Ramos (cell line): Measurements from ENCODE around the gene NEGR1.
"Not testable (repeated sequence)": the region's sequence is repeated elsewhere in the genome, so short reads cannot be mapped to it uniquely, and the experiment has no call there.

Experiments used
- in situ Hi-C: fragments of 300-500 bp; cut with MboI; formaldehyde crosslinking; loops from one replicate; pipeline ENCODE4 v1.14.3; 2022; ENCODE audit warnings: low sequenced_read_pairs; ENCODE audit not compliant: unreplicated experiment

The NEGR1 gene

DNA sequence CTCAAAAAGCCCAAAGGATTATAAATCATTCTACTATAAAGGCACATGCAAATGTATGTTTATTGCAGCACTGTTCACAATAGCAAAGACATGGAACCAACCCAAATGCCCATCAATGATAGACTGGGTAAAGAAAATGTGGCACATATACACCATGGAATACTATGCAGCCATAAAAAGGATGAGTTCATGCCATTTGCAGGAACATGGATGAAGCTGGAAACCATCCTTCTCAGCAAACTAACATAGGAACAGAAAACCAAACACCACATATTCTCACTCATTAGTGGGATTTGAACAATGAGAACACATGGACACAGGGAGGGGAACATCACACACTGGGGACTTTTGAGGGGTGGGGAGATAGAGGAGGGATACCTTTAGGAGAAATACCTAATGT lies 46.4 kb downstream of the NEGR1 start:
- in situ Hi-C loops, result not testable (repeated sequence)

GRCh38 chr1:72235062-72235461 lies 47.3 kb downstream of the NEGR1 start:
- in situ Hi-C loops, result no loop called here

GRCh38 chr1:72230746-72231145 lies 51.6 kb downstream of the NEGR1 start:
- in situ Hi-C loops, result no loop called here

DNA sequence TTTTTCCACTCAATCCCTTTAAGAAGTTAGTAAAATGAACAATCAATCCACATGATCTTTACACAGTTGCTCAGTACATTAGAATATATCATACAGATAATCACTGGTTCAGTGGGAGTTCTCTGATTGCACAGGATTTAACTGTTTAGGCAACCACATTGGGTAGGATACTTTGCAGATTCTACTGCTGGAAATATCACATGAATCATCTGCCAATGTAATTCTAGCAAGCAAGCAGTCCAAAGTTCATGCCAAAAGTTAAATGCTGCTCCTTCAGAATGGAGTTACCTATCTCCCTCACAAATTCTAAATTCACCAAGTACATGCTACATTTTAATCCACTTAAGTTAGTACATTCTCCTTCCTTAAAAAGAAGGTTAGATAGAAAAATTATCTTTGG lies 52.4 kb downstream of the NEGR1 start:
- in situ Hi-C loops, result no loop called here

DNA sequence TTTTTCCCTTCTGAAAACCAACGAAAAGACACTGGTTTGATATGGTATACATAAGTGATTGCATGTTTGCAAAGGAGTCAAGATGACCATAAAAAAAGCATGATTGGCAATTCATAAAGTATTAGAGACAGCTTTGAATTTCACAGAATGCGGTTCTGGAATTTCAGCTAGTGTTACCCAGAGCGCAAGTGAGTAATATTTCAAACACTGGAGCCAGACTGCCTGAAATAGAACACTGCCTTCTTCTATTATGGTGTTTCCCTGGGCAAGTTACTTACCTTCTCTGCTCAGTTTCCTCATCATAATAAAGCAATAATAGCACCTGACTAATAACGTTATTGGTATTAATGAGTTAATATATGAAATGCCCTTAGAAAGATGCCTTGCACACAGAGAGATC lies 54.7 kb downstream of the NEGR1 start:
- in situ Hi-C loops, result no loop called here

- in situ Hi-C loops, result no loop called here
These were observed 57.8 kb downstream of the NEGR1 start for GRCh38 chr1:72224506-72224905.

DNA sequence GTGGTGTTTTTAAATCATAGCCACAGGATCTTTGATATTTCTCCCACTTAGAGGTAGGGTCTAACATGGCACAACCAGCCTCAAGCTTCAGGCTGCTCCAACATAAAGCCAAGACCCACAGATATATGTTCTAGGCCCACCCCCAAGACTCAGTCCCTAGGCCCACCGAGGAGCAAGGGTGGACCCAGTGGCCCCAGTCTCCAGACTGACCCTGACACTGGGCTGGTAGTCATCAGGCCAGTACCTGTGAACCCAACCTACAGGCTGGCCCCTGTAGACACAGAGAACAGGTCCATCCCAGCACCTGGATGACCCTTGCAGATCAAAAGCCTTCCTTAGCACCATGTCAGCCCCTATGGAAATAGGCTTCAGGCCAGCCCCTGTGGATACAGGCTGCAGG lies 60.5 kb downstream of the NEGR1 start:
- in situ Hi-C loops, result no loop called here

DNA sequence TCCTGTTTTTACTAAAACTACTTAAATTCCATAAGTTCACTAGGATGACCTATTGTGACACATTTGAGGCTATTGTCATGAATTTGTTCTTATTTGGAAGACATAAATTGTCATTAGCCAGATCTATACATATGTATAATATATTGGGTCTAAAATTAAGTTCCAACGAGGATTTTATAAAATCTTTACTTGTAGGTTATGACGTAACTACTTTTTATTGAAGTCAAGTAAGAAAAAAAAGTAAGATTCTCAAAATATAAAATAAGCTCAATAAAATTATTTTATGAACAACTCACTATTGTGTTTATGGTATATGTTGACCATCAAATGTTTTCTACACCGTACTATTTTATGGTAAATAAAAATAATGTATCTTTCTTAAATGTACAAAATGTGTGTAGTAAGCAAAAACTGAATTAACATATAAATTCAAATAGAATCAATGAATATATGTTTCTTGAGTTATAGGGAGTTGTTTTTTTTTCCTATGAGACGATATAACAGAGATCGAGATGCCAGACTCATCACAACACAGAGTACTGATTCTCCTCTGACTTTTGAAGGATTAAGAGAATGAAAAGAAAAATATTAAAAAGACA lies 64.1 kb downstream of the NEGR1 start:
- in situ Hi-C loops, result no loop called here

DNA sequence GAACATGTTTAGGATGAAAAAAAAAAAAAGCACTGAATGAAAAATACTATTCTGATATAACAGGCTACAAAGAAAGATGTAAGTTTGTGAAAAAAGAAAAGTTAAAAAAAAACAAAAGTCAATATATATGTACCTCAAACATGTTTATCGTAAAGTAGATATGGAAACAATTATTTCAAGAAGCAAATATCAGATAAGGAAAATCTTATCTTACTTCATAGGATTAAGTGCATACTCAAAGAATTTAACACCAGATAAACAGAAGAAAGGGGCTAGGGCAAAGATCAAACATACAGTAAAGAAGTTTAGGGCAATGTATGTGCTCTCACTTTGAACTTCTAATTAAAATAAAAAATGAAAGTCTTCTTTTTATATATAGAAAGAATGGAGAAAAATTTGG lies 75.3 kb downstream of the NEGR1 start:
- in situ Hi-C loops, result no loop called here

GRCh38 chr1:72202761-72203160 lies 79.6 kb downstream of the NEGR1 start:
- in situ Hi-C loops, result no loop called here

DNA sequence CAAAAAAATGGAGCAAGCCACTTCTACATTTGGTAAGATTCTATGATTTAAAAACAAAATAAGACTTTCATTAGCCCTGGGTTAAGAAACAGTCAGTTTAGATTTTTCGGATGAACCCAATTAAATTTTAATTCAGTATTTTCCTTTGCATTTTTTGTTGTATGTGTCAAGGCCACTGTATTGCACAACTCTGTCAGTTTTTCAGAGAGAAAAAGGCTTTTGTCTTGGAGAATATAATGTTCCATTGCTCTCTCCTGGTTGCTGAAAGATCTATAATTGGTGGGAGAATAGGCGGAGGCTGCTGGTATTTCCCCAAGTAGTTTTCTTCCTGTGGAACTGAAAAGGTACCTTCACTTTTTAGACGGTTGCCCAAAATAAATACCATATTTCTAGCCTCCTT lies 84.6 kb downstream of the NEGR1 start:
- in situ Hi-C loops, result no loop called here

- in situ Hi-C loops, result no loop called here
These were observed 95.5 kb downstream of the NEGR1 start for GRCh38 chr1:72186733-72187307.

DNA sequence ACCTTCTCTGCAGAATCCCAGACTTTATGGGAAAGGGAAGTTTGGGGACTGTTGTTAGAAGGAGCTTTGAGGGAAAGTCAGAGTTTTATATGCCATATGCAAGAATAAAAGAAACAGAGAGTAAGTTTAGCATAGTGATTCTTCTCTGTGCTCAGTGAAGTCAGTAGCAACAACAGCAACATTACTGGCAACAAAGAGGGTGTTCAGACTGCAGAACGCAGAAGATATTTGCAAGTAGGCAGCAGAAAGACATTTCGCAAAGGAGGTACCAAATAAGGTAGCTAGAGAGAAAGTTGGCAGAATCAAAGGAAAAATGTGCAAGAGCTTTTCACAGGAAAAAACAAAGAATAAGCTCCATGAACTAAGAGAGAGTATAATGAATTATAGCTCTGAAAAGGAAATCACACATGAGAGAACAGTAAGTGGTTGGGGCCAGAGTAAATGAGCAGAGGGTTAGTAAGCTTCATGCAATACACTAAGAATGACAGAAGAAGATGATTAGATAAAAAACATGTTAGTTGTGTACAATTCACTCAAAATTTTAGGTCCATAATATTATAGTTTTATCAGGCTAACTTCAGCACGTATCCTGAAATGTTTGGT lies 98.1 kb downstream of the NEGR1 start:
- in situ Hi-C loops, result no loop called here

DNA sequence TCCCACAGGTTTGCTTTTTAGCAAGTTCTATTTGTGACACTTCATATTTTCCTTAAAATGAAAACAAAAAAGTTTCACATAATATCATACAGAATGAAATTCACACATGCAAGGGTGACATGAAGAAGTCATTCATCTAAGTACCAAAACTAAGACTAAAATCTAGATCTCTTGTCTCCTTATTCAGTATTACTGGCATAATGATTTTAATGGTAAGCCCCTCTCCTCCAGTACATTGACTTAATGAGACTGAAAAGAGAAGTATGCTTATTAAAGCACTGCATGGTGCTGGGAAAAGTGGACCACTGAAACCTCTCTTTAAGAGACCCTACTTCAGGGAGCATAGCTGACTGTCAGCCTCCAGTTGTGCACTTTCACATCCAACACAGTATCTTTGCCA lies 99.5 kb downstream of the NEGR1 start:
- in situ Hi-C loops, result no loop called here

DNA sequence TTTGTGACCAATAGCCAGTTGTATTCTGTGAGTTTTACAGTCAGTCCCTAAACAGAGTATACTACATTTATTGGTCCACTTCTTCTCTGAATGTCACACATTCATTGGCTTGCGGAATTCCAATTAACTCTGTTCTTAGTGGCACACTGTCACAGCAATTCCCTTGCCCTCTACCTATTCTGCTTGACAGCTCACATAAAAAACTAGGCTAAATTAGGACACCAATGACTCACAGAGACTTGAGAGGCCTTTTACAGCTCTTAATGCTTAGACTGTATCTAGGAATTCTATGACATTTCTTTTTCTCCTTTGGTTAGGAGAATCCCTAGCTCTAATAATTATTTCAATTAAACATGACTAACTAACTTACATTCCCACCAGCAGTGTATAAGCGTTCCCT lies 104.1 kb downstream of the NEGR1 start:
- in situ Hi-C loops, result no loop called here

- in situ Hi-C loops, result no loop called here
These were observed 104.6 kb downstream of the NEGR1 start for GRCh38 chr1:72177711-72178110.

DNA sequence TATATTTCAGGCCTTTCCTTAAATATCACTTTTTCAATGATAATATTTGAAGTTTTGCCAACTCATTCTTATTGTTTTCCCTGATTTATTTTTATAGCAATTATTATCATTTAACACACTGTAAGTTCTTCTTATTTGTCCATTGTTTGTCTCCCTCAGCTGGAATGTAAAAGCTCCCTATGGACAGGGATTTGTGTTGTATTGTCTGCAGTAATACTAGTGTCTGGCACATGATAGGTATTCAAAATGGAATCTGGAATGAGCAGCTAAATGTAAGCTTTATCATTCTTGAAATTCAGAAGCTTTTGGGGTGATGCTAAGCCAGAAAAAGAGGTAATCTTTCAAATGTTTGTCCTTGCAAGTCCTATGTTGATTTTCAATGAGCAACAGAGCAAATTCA lies 112.1 kb downstream of the NEGR1 start:
- in situ Hi-C loops, result no loop called here

DNA sequence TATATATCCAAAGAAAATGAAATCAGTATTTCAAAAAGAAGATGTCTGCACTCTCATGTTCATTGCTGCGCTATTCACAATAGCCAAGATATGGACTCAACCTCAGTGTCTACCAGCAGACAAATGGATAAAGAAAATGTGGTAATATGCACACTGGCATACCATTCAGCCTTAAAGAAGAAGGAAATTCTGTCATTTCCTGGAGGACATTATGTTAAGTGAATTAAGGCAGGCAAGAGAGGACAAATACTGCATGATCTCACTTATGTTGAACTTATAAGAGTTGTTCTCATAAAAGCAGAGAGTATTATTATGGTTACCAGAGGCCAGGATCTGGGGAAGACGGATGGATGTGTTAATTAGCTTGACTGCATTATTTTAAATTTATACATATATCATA lies 115.9 kb downstream of the NEGR1 start:
- in situ Hi-C loops, result no loop called here

DNA sequence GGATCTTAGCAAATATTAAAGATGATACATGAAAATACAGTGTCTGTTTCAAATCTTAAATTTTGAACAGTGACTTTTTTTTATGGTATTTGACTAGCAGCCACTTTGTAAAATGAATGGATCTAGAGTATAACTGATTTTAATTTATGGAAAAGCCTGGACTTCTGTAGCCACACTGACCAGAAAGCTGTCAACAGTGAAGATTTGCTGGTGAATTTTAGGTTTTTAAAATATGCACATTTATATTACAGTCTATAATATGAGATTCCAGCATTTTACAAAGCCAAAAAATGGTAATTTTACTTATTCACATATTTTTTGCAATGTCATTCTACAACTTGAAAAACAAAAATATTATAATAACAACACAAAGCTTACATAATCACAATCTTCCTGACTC lies 131.8 kb downstream of the NEGR1 start:
- in situ Hi-C loops, result no loop called here

DNA sequence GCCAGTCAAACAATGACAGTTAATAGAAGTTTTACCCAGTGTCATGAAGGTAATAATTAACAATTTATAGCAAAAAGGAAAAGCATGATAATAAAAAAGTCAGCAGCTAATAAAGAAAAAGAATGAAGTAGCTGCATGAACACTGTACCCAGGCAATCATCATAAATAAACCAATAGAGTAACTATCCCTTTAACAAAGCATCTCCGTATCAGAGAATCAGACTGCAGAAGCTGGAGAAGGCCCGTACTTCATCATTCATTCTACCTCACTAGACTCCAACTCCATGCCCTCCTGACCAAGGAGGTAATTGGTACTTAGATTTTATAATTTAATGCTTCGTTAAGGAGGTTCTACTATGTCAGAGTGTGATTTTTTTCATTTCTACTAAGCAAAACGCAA lies 140.5 kb downstream of the NEGR1 start:
- in situ Hi-C loops, result no loop called here

DNA sequence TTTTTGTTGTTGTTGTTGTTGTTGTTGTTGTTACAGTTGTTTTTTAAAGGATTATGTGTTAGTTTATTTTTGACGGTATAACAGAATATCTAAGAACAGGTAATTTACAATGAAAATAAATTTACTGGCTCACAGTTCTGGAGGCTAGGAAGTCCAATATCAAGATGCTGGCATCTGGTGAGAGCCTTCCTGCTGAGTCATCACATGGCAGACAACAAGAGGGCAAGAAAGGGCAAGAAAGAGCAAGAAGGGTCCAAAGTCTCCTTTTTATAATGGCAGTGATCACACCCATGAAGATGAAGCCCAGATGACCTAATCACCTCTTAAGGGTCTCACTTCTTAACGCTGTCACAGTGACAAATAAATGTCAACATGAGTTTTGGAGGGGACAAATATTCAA lies 142.1 kb downstream of the NEGR1 start:
- in situ Hi-C loops, result no loop called here

DNA sequence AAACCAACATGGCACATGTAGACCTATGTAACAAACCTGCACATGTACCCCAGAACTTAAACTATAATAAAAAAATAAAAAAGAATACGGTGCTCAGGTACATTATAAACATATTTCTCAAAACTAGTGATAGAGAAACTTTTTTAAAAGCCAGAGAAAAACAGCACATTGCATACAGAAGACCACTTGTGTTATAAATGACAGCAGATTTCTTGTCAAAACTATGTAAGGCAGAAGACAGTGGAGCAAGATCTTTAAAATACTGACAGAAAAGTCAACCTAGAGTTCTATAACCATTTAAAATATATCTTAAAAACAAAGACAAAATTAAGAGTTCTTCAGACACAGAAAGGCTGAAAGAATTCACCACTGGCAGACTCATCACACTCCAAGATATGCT lies 144.7 kb downstream of the NEGR1 start:
- in situ Hi-C loops, result no loop called here
